H1 (cell line): ENCODE results near the gene CAMTA1. TPM values are rescaled to one million over a fixed set of nuclear protein-coding genes. Genes with fewer than 3 reads are reported as not detected.

ENCODE experiments used
- CTCF ChIA-PET: fragments of 300-600 bp; sonication (Branson Sonifier 250); formaldehyde crosslinking; loops from one replicate; lab custom pipeline; 2021; ENCODE audit not compliant: partially characterized antibody; lab: Charles Lee
- POLR2A ChIA-PET: fragments of 300-600 bp; sonication (Branson Sonifier 250); formaldehyde crosslinking; loops from one replicate; lab custom pipeline; 2021; ENCODE audit warnings: inconsistent platforms; ENCODE audit not compliant: partially characterized antibody; lab: Charles Lee
- DNase-seq, 2 experiments: peaks; one replicate each; pipeline versions ENCODE4 v3.0.0 to v3.0.0-alpha.2; 2010 to 2022; ENCODE audit warnings: low spot score in 2 of 2, low read depth in 1 of 2, mixed read lengths in 1 of 2
- FAIRE-seq: peaks from 2 replicates; lab custom pipeline; 2011; peaks lifted over from hg19 to GRCh38; lab: Jason Lieb, UNC
- H2AFZ ChIP-seq: 2 replicates; pipeline ENCODE4 v1.8.1; 2012; ENCODE audit warnings: low read length, inconsistent platforms
- H2AK5ac ChIP-seq: 2 replicates; pipeline ENCODE4 v1.6.1; 2013; ENCODE audit warnings: low read depth, low read length
- H2BK120ac ChIP-seq: replicated peaks from 2 replicates; pipeline ENCODE3; 2013; ENCODE audit warnings: low read depth, low read length, inconsistent platforms
- H2BK12ac ChIP-seq: 2 replicates; pipeline ENCODE4 v1.6.1; 2013; ENCODE audit warnings: low read depth, low read length
- H2BK15ac ChIP-seq: 2 replicates; pipeline ENCODE4 v1.6.1; 2013; ENCODE audit warnings: low read length
- H2BK20ac ChIP-seq: 2 replicates; pipeline ENCODE4 v1.6.1; 2013; ENCODE audit warnings: low read length
- H2BK5ac ChIP-seq: 2 replicates; pipeline ENCODE4 v1.6.1; 2013; ENCODE audit warnings: low read depth, low read length
- H3K14ac ChIP-seq: 2 replicates; pipeline ENCODE4 v1.6.1; 2013; ENCODE audit warnings: inconsistent platforms; ENCODE audit not compliant: insufficient read length
- H3K18ac ChIP-seq: 2 replicates; pipeline ENCODE4 v1.6.1; 2013; ENCODE audit warnings: low read length; ENCODE audit errors: extremely low read depth
- H3K23ac ChIP-seq: 2 replicates; pipeline ENCODE4 v1.6.1; 2013; ENCODE audit warnings: inconsistent platforms; ENCODE audit not compliant: insufficient read length
- H3K23me2 ChIP-seq: 2 replicates; pipeline ENCODE4 v1.6.1; 2013; ENCODE audit warnings: low read depth, low read length
- H3K27ac ChIP-seq: 2 replicates; pipeline ENCODE4 v1.6.1; 2011; ENCODE audit warnings: low read depth, low read length, inconsistent platforms
- H3K27me3 ChIP-seq, 4 experiments: replicated peaks in 1 of 4; 1 replicate in 1 of 4; 2 replicates in 3 of 4; pipeline versions ENCODE4 v1.6.1 to v1.8.1; 2011 to 2013; ENCODE audit warnings: low read length in 3 of 4, mild to moderate bottlenecking in 3 of 4, inconsistent platforms in 2 of 4, mixed read lengths in 2 of 4, moderate library complexity in 1 of 4; ENCODE audit not compliant: control insufficient read depth in 3 of 4, insufficient read depth in 3 of 4; ENCODE audit errors: extremely low read depth in 1 of 4
- H3K36me3 ChIP-seq, 4 experiments: 2 replicates each; pipeline versions ENCODE4 v1.6.1 to v1.8.1; 2011 to 2013; ENCODE audit warnings: mild to moderate bottlenecking in 4 of 4, low read length in 3 of 4, moderate library complexity in 2 of 4, control low read depth in 1 of 4, inconsistent platforms in 1 of 4; ENCODE audit not compliant: insufficient read depth in 4 of 4, control insufficient read depth in 2 of 4
- H3K4ac ChIP-seq: replicated peaks from 2 replicates; pipeline ENCODE3; 2013; ENCODE audit warnings: low read length, low read depth, mixed read lengths, inconsistent platforms; ENCODE audit not compliant: insufficient read length
- H3K4me1 ChIP-seq, 4 experiments: replicated peaks in 1 of 4; 1 replicate in 1 of 4; 2 replicates in 3 of 4; pipeline versions ENCODE4 v1.6.1 to v1.8.1; 2011 to 2013; ENCODE audit warnings: low read length in 3 of 4, inconsistent platforms in 2 of 4, mixed read lengths in 1 of 4; ENCODE audit not compliant: insufficient read depth in 4 of 4, control insufficient read depth in 3 of 4
- H3K4me2 ChIP-seq, 2 experiments: 2 replicates each; pipeline versions ENCODE4 v1.6.1 to v1.8.1; 2011 to 2013; ENCODE audit warnings: low read depth in 2 of 2, low read length in 2 of 2, control low read depth in 1 of 2, inconsistent platforms in 1 of 2, mild to moderate bottlenecking in 1 of 2; ENCODE audit not compliant: insufficient read depth in 1 of 2
- H3K4me3 ChIP-seq, 4 experiments: fragments of 200-600, 300-600 bp in 1 of 4; sonication (generic), shearing (Covaris generic), sonication (Bioruptor Twin) in 1 of 4; 2 replicates each; pipeline versions ENCODE4 v1.5.1 to v1.8.1; 2011 to 2016; ENCODE audit warnings: low read length in 4 of 4, low read depth in 3 of 4, control low read depth in 2 of 4, inconsistent platforms in 2 of 4, mild to moderate bottlenecking in 2 of 4, mixed read lengths in 1 of 4, moderate library complexity in 1 of 4; ENCODE audit not compliant: insufficient read depth in 2 of 4; ENCODE audit errors: extremely low read depth in 1 of 4
- H3K56ac ChIP-seq: replicated peaks from 2 replicates; pipeline ENCODE3; 2013; ENCODE audit warnings: low read depth, mild to moderate bottlenecking, mixed read lengths, low read length, inconsistent platforms; ENCODE audit not compliant: insufficient read length
- H3K79me1 ChIP-seq: 2 replicates; pipeline ENCODE4 v1.6.1; 2013; ENCODE audit warnings: low read depth, low read length, control low read depth
- H3K79me2 ChIP-seq, 2 experiments: 2 replicates each; pipeline versions ENCODE4 v1.6.1 to v1.8.1; 2012 to 2013; ENCODE audit warnings: low read length in 2 of 2, mild to moderate bottlenecking in 2 of 2, inconsistent platforms in 1 of 2; ENCODE audit not compliant: insufficient read depth in 2 of 2, control insufficient read depth in 1 of 2
- H3K9ac ChIP-seq, 4 experiments: replicated peaks in 1 of 4; 1 replicate in 1 of 4; 2 replicates in 3 of 4; pipeline versions ENCODE4 v1.6.1 to v1.8.1; 2011 to 2013; ENCODE audit warnings: low read depth in 3 of 4, low read length in 3 of 4, control low read depth in 2 of 4, mild to moderate bottlenecking in 2 of 4, moderate library complexity in 2 of 4, inconsistent platforms in 1 of 4; ENCODE audit errors: extremely low read depth in 1 of 4
- H3K9me3 ChIP-seq, 2 experiments: 2 replicates each; pipeline versions ENCODE4 v1.6.1 to v1.8.1; 2012 to 2013; ENCODE audit warnings: mild to moderate bottlenecking in 2 of 2, moderate library complexity in 2 of 2, control low read depth in 1 of 2, inconsistent platforms in 1 of 2, low read depth in 1 of 2, low read length in 1 of 2, mixed read lengths in 1 of 2; ENCODE audit not compliant: insufficient read depth in 2 of 2
- H4K20me1 ChIP-seq, 2 experiments: replicated peaks in 1 of 2; 2 replicates each; pipeline versions ENCODE3 to v1.8.1; 2011 to 2013; ENCODE audit warnings: inconsistent platforms in 2 of 2, low read length in 2 of 2, mild to moderate bottlenecking in 1 of 2; ENCODE audit not compliant: insufficient read depth in 2 of 2, control insufficient read depth in 1 of 2
- H4K5ac ChIP-seq: 2 replicates; pipeline ENCODE4 v1.6.1; 2013; ENCODE audit warnings: low read length, low read depth, mixed read lengths, inconsistent platforms; ENCODE audit not compliant: insufficient read length
- H4K8ac ChIP-seq: 2 replicates; pipeline ENCODE4 v1.8.0; 2013; ENCODE audit warnings: mild to moderate bottlenecking, moderate library complexity, low read length, inconsistent platforms; ENCODE audit not compliant: insufficient read depth; ENCODE audit errors: extremely low read depth
- H4K91ac ChIP-seq: replicated peaks from 2 replicates; pipeline ENCODE3; 2013; ENCODE audit warnings: low read length, mixed read lengths, inconsistent platforms; ENCODE audit not compliant: insufficient read length
- CBX5 ChIP-seq: fragments of 300-800, 300-1000 bp; sonication (generic); IDR thresholded peaks from 2 replicates; pipeline ENCODE4 v1.7.1; 2016; ENCODE audit warnings: antibody characterized with exemption, low read length, low read depth
- EZH2 ChIP-seq: fragments of 200-600 bp; sonication (generic); IDR thresholded peaks from 2 replicates; pipeline ENCODE4 v1.7.1; 2012; ENCODE audit warnings: low read depth, mild to moderate bottlenecking, moderate library complexity, low read length, inconsistent platforms; ENCODE audit not compliant: severe bottlenecking
- FOSL1 ChIP-seq: IDR thresholded peaks from 2 replicates; pipeline ENCODE4 v1.6.1; 2011; ENCODE audit warnings: mild to moderate bottlenecking, low read depth, low read length, moderate library complexity; ENCODE audit not compliant: insufficient read depth
- MAX ChIP-seq: IDR thresholded peaks from 2 replicates; pipeline ENCODE4 v1.6.1; 2012; ENCODE audit warnings: inconsistent platforms
- RAD21 ChIP-seq, 2 experiments: IDR thresholded peaks in 1 of 2; conservative IDR thresholded peaks in 1 of 2; 2 replicates each; pipeline ENCODE4 v1.6.1; 2011; ENCODE audit warnings: low read depth in 2 of 2, low read length in 2 of 2, improper control_type of control experiment in 1 of 2, inconsistent platforms in 1 of 2, mild to moderate bottlenecking in 1 of 2, moderate library complexity in 1 of 2
- RXRA ChIP-seq: IDR thresholded peaks from 2 replicates; pipeline ENCODE4 v1.6.1; 2011; ENCODE audit warnings: low read depth, mild to moderate bottlenecking, low read length, moderate library complexity; ENCODE audit not compliant: insufficient read depth
- SIX5 ChIP-seq: IDR thresholded peaks from 2 replicates; pipeline ENCODE4 v1.6.1; 2011; ENCODE audit warnings: mild to moderate bottlenecking, low read depth, low read length
- SP2 ChIP-seq: IDR thresholded peaks from 2 replicates; pipeline ENCODE4 v1.6.1; 2012; ENCODE audit warnings: mild to moderate bottlenecking, low read length, inconsistent platforms
- SRF ChIP-seq: IDR thresholded peaks from 2 replicates; pipeline ENCODE4 v1.6.1; 2011; ENCODE audit warnings: mild to moderate bottlenecking, low read depth, low read length, moderate library complexity
- SUZ12 ChIP-seq: fragments of 200-600 bp; sonication (generic); IDR thresholded peaks from 2 replicates; pipeline ENCODE4 v1.6.1; 2012; ENCODE audit warnings: mild to moderate bottlenecking, inconsistent platforms, low read length, moderate library complexity, mixed read lengths
- TCF12 ChIP-seq: IDR thresholded peaks from 2 replicates; pipeline ENCODE4 v1.6.1; 2011; ENCODE audit warnings: low read depth, mild to moderate bottlenecking, low read length
- USF2 ChIP-seq: IDR thresholded peaks from 2 replicates; pipeline ENCODE4 v1.6.1; 2011; ENCODE audit warnings: low read length, improper control_type of control experiment
- ZNF274 ChIP-seq: IDR thresholded peaks from 2 replicates; pipeline ENCODE4 v1.7.0; 2012; ENCODE audit warnings: low read length, borderline replicate concordance; ENCODE audit errors: extremely low read depth
- WGBS, 2 experiments: shearing (Covaris generic) in 1 of 2; methylation state at CpG; one replicate each; pipeline versions ENCODE4 v1.1.6 to v1.1.7; 2013 to 2015; ENCODE audit warnings: low lambda C conversion rate in 2 of 2, mixed read lengths in 2 of 2, inconsistent platforms in 1 of 2, low coverage in 1 of 2, missing lambda C conversion rate in 1 of 2; ENCODE audit not compliant: insufficient replicate concordance in 2 of 2, insufficient coverage in 1 of 2, insufficient read length in 1 of 2; ENCODE audit errors: extremely low coverage in 1 of 2, missing lambda C conversion rate in 1 of 2; 5-methylcytosine and 5-hydroxymethylcytosine counted together
- polyA plus RNA-seq, 7 experiments: library from polyadenylated mRNA; depleted of rRNA in 3 of 7; stranded (reverse) in 5 of 7; unstranded in 2 of 7; fragments of >200 nt in 5 of 7; fragments of 200-250 nt in 2 of 7; gene quantifications; 1 replicate in 5 of 7; 2 replicates in 1 of 7; 4 replicates in 1 of 7; pipeline versions ENCODE4 v1.2.1 to v1.2.3, GENCODE V29; 2011 to 2013; ENCODE audit warnings: missing spikeins in 2 of 7, mixed read lengths in 2 of 7
- total RNA-seq: library from RNA; stranded (reverse); fragmentation: NEBNext Ultra II Directional; extraction: Animal tissue kit (Norgen Biotek cat#: 25700); gene quantifications from 2 replicates; pipeline ENCODE4 v1.2.1, GENCODE V29; 2021

CAMTA1 gene
- total and polyA plus RNA-seq, 2 of the 8 experiments (the other 6 are each of a cell fraction or from before 2014, with no cell fraction given), result 65.0 to 119 TPM

GRCh38 chr1:6834366-6834765 lies 49.1 kb downstream of the CAMTA1 start:
- Histone ChIP-seq H2BK12ac (no peak overlapping the region), H3K27me3 (no peaks in the 10 kb centered on the region), H3K4me2 (no peak overlapping the region), H3K4ac (no peak overlapping the region), H2AK5ac (no peak overlapping the region), H4K20me1 (peaks cover 0 to 6% of the 10 kb centered on the region in 2 experiments), H3K23me2 (no peaks in the 10 kb centered on the region), H3K27ac (no peak overlapping the region), H2BK120ac (no peak overlapping the region), H3K4me1 (no peaks in the 10 kb centered on the region), H2BK20ac (no peak overlapping the region), H3K14ac (no peak overlapping the region), H3K36me3 (peaks cover 0 to 4% (median 0%) of the 10 kb centered on the region in 4 experiments; a peak in 1 of 8 replicates), H3K4me3 (no peak overlapping the region), H4K8ac (no peak overlapping the region), H4K5ac (no peak overlapping the region), H2BK15ac (no peak overlapping the region), H2AFZ (no peak overlapping the region), H4K91ac (no peak overlapping the region), H3K9ac (no peak overlapping the region), H3K56ac (no peak overlapping the region), H3K79me2 (peaks cover 0 to 57% of the 10 kb centered on the region in 2 experiments; a peak in 3 of 4 replicates), H2BK5ac (no peak overlapping the region), H3K79me1 (peaks cover 6% of the 10 kb centered on the region; the same call in 1 of the 2 replicates), H3K18ac (no peak overlapping the region), H3K9me3 (no peaks in the 10 kb centered on the region), H3K23ac (no peak overlapping the region)
- CTCF ChIA-PET, result interaction anchor here (0.7 to 2.1 kb wide), 4 partner anchors 12 to 609 kb away, joined by 3 to 6 read pairs (median 4); no protein-coding TSS in a partner anchor
- no peak for TF ChIP-seq ZNF274
- TF ChIP-seq USF2, result no peak
- TF ChIP-seq EZH2, result no peak
- TF ChIP-seq FOSL1, result no peak
- TF ChIP-seq RAD21 (IDR thresholded peaks at IDR 0.05 in 1 of 2, conservative IDR thresholded peaks at IDR 0.05 in 1 of 2; ENCODE audit: low read depth in 2 of 2, low read length in 2 of 2), result no peak
- TF ChIP-seq TCF12, result no peak
- TF ChIP-seq MAX, result no peak
- no peak for TF ChIP-seq SP2
- TF ChIP-seq SRF, result no peak
- TF ChIP-seq CBX5, result no peak
- TF ChIP-seq RXRA, result no peak
- no peak for TF ChIP-seq SIX5
- no peak for TF ChIP-seq SUZ12
- DNase-seq (no peak), FAIRE-seq (no peak)
- 93% methylated on average over 13 of the region's 13 CpGs; no CpG with 5 or more reads in 1 of the 2 experiments for WGBS, 2 experiments
- POLR2A ChIA-PET, result no interaction called here
